OCI-LY3 (cell line): ENCODE measurements around the gene TNS3.

ENCODE experiments used
- CTCF ChIP-seq: fragments of 200-600, 300-600 bp; sonication (generic); IDR thresholded peaks from 2 replicates; pipeline ENCODE4 v1.5.1; 2014; ENCODE audit warnings: antibody characterized with exemption, low read length, low read depth
- EZH2phosphoT487 ChIP-seq: fragments of 200-600 bp; shearing (Covaris generic); IDR thresholded peaks from 2 replicates; pipeline ENCODE4 v1.6.1; 2018; ENCODE audit warnings: antibody characterized with exemption, mixed run types, low read depth

- TF ChIP-seq CTCF (no peak), EZH2phosphoT487 (no peak)
Measured at GRCh38 chr7:47333959-47334358, 248.0 kb downstream of the TNS3 start.
